ENCODE data around the gene WDR18. TPM values are rescaled to one million over a fixed set of nuclear protein-coding genes. Genes with fewer than 3 reads are reported as not detected.

Gene WDR18
- total RNA-seq, 1 experiment from 2014 or later: 124 TPM

GRCh38 chr19:993361-993830 lies 9.3 kb downstream of the WDR18 start:
- peaks cover 6% of the 10 kb centered on the region; the same call in 1 of the 2 replicates for H4K20me1 ChIP-seq (ENCODE audit: insufficient read depth)
- no TSS peak for BruUV-seq (replicated peaks)
- no peak overlapping the region for H3K4me3 ChIP-seq (replicated peaks in 1 of 2; ENCODE audit: low read depth in 1 of 2, low read length in 2 of 2)
- peaks cover 7 to 29% of the 10 kb centered on the region in 2 experiments for H3K4me1 ChIP-seq (ENCODE audit: control insufficient read depth in 1 of 2, insufficient read depth in 2 of 2, low read length in 2 of 2)
- no peak overlapping the region for H3K9ac ChIP-seq (ENCODE audit: low read length)
- H3K4me2 ChIP-seq (ENCODE audit: low read length): no peak overlapping the region
- intact Hi-C loops (cut with micrococcal nuclease): no loop called here
- ChIA-PET POLR2A (no interaction called here), RAD21 (ENCODE audit: low non-redundant PET in 1 of 2, low total read pairs in 2 of 2, uncharacterized antibody in 2 of 2, unreplicated experiment in 2 of 2) (no interaction called here), CTCF (no interaction called here)
- no peaks in the 10 kb centered on the region for H3K9me2 ChIP-seq (ENCODE audit: insufficient read depth)
- DNase-seq (ENCODE audit: low read depth, low spot score) (no peak), ATAC-seq (no peak)
- no peaks in the 10 kb centered on the region; the same call in 1 of the 2 replicates for H3K79me2 ChIP-seq (ENCODE audit: insufficient read depth, low read length)
- no peak for TF ChIP-seq SIN3A (IDR thresholded peaks at IDR 0.05; ENCODE audit: low read depth)
- no peak for TF ChIP-seq ZNF274 (IDR thresholded peaks at IDR 0.05; ENCODE audit: low read depth, low read length)
- TF ChIP-seq, protein P1, sequence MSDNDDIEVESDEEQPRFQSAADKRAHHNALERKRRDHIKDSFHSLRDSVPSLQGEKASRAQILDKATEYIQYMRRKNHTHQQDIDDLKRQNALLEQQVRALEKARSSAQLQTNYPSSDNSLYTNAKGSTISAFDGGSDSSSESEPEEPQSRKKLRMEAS (IDR thresholded peaks at IDR 0.05): no peak
- TF ChIP-seq CBX3 (IDR thresholded peaks at IDR 0.05; ENCODE audit: low read depth): no peak
- no peak for TF ChIP-seq ELF1 (IDR thresholded peaks at IDR 0.05; ENCODE audit: borderline replicate concordance, low read depth)
- no peak for TF ChIP-seq RAD21 (IDR thresholded peaks at IDR 0.05; ENCODE audit: low read depth)
- TF ChIP-seq ZFX (IDR thresholded peaks at IDR 0.05): no peak
- TF ChIP-seq ATF3 (IDR thresholded peaks at IDR 0.05): no peak
- TF ChIP-seq CEBPB (IDR thresholded peaks at IDR 0.05; ENCODE audit: low read depth): no peak
- TF ChIP-seq, protein P2, sequence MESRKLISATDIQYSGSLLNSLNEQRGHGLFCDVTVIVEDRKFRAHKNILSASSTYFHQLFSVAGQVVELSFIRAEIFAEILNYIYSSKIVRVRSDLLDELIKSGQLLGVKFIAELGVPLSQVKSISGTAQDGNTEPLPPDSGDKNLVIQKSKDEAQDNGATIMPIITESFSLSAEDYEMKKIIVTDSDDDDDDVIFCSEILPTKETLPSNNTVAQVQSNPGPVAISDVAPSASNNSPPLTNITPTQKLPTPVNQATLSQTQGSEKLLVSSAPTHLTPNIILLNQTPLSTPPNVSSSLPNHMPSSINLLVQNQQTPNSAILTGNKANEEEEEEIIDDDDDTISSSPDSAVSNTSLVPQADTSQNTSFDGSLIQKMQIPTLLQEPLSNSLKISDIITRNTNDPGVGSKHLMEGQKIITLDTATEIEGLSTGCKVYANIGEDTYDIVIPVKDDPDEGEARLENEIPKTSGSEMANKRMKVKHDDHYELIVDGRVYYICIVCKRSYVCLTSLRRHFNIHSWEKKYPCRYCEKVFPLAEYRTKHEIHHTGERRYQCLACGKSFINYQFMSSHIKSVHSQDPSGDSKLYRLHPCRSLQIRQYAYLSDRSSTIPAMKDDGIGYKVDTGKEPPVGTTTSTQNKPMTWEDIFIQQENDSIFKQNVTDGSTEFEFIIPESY (IDR thresholded peaks at IDR 0.05; ENCODE audit: extremely low read depth, insufficient replicate concordance, low read length): no peak
- no peak for TF ChIP-seq SP1 (IDR thresholded peaks at IDR 0.05; ENCODE audit: low read depth)
- no peaks in the 10 kb centered on the region for H3K27me3 ChIP-seq (ENCODE audit: insufficient read depth, low read length)
- no peak overlapping the region for H2AFZ ChIP-seq (ENCODE audit: low read depth, low read length, poor library complexity, severe bottlenecking)
- H3K36me3 ChIP-seq (ENCODE audit: control insufficient read depth in 1 of 2, insufficient read depth in 2 of 2, low read length in 2 of 2): peaks cover 7 to 48% of the 10 kb centered on the region in 2 experiments; a peak in 3 of 4 replicates
- no peak overlapping the region; the same call in 1 of the 2 replicates for H3K27ac ChIP-seq (ENCODE audit: low read depth, low read length)
- no peaks in the 10 kb centered on the region for H3K9me3 ChIP-seq (ENCODE audit: control insufficient read depth in 1 of 2, insufficient read depth in 1 of 2, low read depth in 1 of 2, low read length in 2 of 2)

Data from HCT116 (cell line).